Stimulated activated CD8-positive, alpha-beta memory T cell treated with anti-CD3 and anti-CD28 coated beads, Interleukin-4, amount 100 ng/mL, for 24 hours (primary cell): ENCODE data around the gene F7.

Experiments
- DNase-seq: peaks from one replicate; pipeline ENCODE4 v3.0.0-alpha.2; 2020; ENCODE audit warnings: low read depth

The F7 gene

GRCh38 chr13:113086991-113087922 is 18.3 kb upstream of the F7 start:
- DNase-seq = no peak

- no peak for DNase-seq
Measured at GRCh38 chr13:113087923-113088690, 17.5 kb upstream of the F7 start.

GRCh38 chr13:113088691-113089020 is 16.9 kb upstream of the F7 start:
- DNase-seq = no peak

GRCh38 chr13:113089693-113090414 is 15.7 kb upstream of the F7 start:
- DNase-seq = no peak

- DNase-seq = no peak
Measured at GRCh38 chr13:113090415-113090770, 15.2 kb upstream of the F7 start.

- no peak for DNase-seq
Measured at GRCh38 chr13:113090806-113091205, 14.8 kb upstream of the F7 start.

GRCh38 chr13:113091211-113091771 is 14.3 kb upstream of the F7 start:
- DNase-seq = no peak

GRCh38 chr13:113091891-113092775 is 13.5 kb upstream of the F7 start:
- DNase-seq = no peak

GRCh38 chr13:113092776-113093579 is 12.6 kb upstream of the F7 start:
- no peak for DNase-seq

- DNase-seq = no peak
Measured at GRCh38 chr13:113093580-113094409, 11.8 kb upstream of the F7 start.

GRCh38 chr13:113094410-113094800 is 11.2 kb upstream of the F7 start:
- no peak for DNase-seq

GRCh38 chr13:113095146-113096051 is 10.2 kb upstream of the F7 start:
- DNase-seq = no peak

GRCh38 chr13:113096052-113096744 is 9.4 kb upstream of the F7 start:
- no peak for DNase-seq

GRCh38 chr13:113096745-113097305 is 8.8 kb upstream of the F7 start:
- DNase-seq = no peak

GRCh38 chr13:113097651-113098050 is 7.9 kb upstream of the F7 start:
- DNase-seq = no peak

- no peak for DNase-seq
Measured at GRCh38 chr13:113098162-113098732, 7.3 kb upstream of the F7 start.

- no peak for DNase-seq
Measured at GRCh38 chr13:113099142-113099541, 6.4 kb upstream of the F7 start.
